Calu3 (cell line): ENCODE measurements around the gene FMC1. TPM values are rescaled to one million over a fixed set of nuclear protein-coding genes. Genes with fewer than 3 reads are reported as not detected.

ENCODE experiments used
- BruUV-seq: library from RNA; stranded (reverse); fragments of 400-500 nt; replicated peaks from 2 replicates; lab custom pipeline; 2021; lab: Mats Ljungman, UMichigan
- CTCF ChIA-PET: fragments of 300-600 bp; sonication (Branson Sonifier 250); formaldehyde crosslinking; loops from one replicate; lab custom pipeline; 2022; ENCODE audit warnings: antibody characterized with exemption; lab: Charles Lee
- DNase-seq: peaks from one replicate; pipeline ENCODE4 v3.0.0; 2022
- H3K27ac Mint-ChIP-seq: one replicate; pipeline ENCODE4 v1.8.0; 2022; ENCODE audit warnings: mixed read lengths; ENCODE audit not compliant: unreplicated experiment
- H3K27me3 Mint-ChIP-seq: one replicate; pipeline ENCODE4 v1.8.0; 2022; ENCODE audit warnings: mixed read lengths; ENCODE audit not compliant: unreplicated experiment
- H3K36me3 Mint-ChIP-seq: one replicate; pipeline ENCODE4 v1.8.0; 2022; ENCODE audit warnings: mild to moderate bottlenecking, moderate library complexity, mixed read lengths; ENCODE audit not compliant: insufficient read depth, unreplicated experiment
- H3K4me1 Mint-ChIP-seq: one replicate; pipeline ENCODE4 v1.8.0; 2022; ENCODE audit warnings: mild to moderate bottlenecking, low read depth, mixed read lengths; ENCODE audit not compliant: unreplicated experiment
- H3K4me3 Mint-ChIP-seq: one replicate; pipeline ENCODE4 v1.8.0; 2022; ENCODE audit warnings: mild to moderate bottlenecking, low read depth, moderate library complexity, mixed read lengths; ENCODE audit not compliant: unreplicated experiment
- H3K9me3 Mint-ChIP-seq: one replicate; pipeline ENCODE4 v1.8.0; 2022; ENCODE audit warnings: low read depth, mixed read lengths; ENCODE audit not compliant: unreplicated experiment
- intact Hi-C: fragments of 100-400 bp; cut with micrococcal nuclease; formaldehyde crosslinking; loops from one replicate; pipeline ENCODE4 v1.10.0; 2022; ENCODE audit not compliant: unreplicated experiment
- total RNA-seq: library from RNA; stranded (reverse); gene quantifications from 2 replicates; pipeline ENCODE4 v1.2.3, GENCODE V29; 2022
- TF ChIP-seq, protein P1 (sequence below): fragments of 200-600 bp; IDR thresholded peaks from one replicate; pipeline ENCODE4 v1.8.0; 2022; ENCODE audit warnings: antibody characterized with exemption; ENCODE audit not compliant: unreplicated experiment

FMC1 gene
- total RNA-seq, 1 experiment from 2014 or later = 2.9 TPM

DNA sequence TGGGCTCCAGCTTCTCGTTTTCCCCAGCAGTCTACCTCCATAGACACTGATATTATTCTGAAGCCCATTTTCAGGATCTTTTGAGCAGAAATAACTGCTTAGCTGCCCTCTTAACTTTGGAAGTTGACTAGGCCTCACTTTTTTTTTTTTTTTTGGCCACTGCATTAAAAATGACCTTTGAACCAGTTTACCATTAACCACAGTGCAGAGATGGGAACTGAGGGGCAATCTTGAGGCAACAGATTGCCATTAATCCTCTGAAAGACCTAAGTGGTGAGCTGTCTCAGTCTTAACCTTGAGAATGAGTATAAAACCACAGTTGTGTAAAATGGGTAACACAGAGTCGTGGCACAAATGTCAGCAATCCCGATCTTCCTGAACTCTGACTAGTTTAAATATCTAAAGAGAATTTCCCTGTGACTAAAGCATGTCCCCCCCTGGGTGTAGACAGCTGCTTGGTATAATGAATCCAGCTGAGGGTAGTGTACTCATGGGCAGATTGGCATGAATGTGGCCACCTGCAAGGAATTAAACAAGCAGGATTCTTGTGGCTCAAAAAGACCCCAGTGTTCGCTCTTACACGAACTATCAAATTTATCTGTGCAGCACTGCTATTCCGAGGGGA is 46.1 kb upstream of the FMC1 start:
- CTCF ChIA-PET = interaction anchor here (0.6 kb wide), 1 partner anchor 17 kb away, joined by 4 read pairs; no protein-coding TSS in a partner anchor
- intact Hi-C loops = no loop called here
- H3K9me3 Mint-ChIP-seq = no peaks in the 10 kb centered on the region
- peaks cover 20% of the 10 kb centered on the region for H3K4me1 Mint-ChIP-seq
- TF ChIP-seq, protein P1, sequence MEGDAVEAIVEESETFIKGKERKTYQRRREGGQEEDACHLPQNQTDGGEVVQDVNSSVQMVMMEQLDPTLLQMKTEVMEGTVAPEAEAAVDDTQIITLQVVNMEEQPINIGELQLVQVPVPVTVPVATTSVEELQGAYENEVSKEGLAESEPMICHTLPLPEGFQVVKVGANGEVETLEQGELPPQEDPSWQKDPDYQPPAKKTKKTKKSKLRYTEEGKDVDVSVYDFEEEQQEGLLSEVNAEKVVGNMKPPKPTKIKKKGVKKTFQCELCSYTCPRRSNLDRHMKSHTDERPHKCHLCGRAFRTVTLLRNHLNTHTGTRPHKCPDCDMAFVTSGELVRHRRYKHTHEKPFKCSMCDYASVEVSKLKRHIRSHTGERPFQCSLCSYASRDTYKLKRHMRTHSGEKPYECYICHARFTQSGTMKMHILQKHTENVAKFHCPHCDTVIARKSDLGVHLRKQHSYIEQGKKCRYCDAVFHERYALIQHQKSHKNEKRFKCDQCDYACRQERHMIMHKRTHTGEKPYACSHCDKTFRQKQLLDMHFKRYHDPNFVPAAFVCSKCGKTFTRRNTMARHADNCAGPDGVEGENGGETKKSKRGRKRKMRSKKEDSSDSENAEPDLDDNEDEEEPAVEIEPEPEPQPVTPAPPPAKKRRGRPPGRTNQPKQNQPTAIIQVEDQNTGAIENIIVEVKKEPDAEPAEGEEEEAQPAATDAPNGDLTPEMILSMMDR = no peak
- no peak overlapping the region for H3K4me3 Mint-ChIP-seq
- no peak overlapping the region for H3K27ac Mint-ChIP-seq
- no peak for DNase-seq
- H3K27me3 Mint-ChIP-seq = no peaks in the 10 kb centered on the region
- H3K36me3 Mint-ChIP-seq = peaks cover 11% of the 10 kb centered on the region
- no TSS peak for BruUV-seq

DNA sequence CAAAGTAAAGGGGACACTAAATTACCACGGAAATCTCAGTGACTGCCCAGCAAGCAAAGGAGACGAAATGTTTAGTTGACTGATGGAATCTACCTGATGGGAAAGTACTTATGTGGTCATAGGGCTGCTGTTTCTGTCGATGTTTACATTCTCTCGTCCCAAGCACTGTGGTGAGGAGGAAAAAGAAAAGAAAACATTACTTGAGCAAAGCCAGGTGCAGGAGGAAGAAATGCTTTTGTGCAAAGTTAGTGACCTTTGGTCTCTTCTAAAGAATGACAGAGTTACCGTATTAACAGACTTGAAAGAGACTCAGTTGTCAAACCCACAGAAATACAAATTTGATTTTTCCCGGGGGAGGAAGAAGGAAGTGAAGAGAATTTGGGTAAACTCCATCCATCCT is 43.3 kb upstream of the FMC1 start:
- CTCF ChIA-PET = no interaction called here
- BruUV-seq = no TSS peak
- Mint-ChIP-seq H3K36me3 (peaks cover 14% of the 10 kb centered on the region), H3K4me1 (peaks cover 20% of the 10 kb centered on the region), H3K4me3 (peak overlapping the region; percentile 15), H3K27me3 (no peaks in the 10 kb centered on the region), H3K9me3 (no peaks in the 10 kb centered on the region), H3K27ac (peak overlapping the region; percentile 57)
- intact Hi-C loops = no loop called here
- TF ChIP-seq, protein P1 = no peak
- peak; percentile 5 for DNase-seq

DNA sequence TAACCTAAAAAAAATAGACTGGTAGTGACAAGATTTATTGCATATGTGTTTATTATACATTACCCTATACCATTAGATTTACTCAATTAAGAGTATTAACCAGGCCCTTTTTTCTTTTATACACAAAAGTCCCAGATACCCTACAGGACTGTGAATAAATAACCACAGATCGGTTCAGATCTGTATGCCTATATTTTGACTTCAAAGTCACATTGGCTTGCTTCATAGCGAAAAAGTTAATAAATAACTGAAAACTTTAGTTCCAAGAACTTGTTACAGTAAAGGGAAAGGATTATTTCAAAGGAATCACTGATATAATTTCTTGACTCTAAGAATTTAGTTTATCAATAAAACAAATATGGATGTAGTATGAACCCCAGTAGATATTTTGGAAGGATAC is 41.8 kb upstream of the FMC1 start:
- H3K4me1 Mint-ChIP-seq = peaks cover 20% of the 10 kb centered on the region
- no peaks in the 10 kb centered on the region for H3K27me3 Mint-ChIP-seq
- H3K4me3 Mint-ChIP-seq = no peak overlapping the region
- CTCF ChIA-PET = no interaction called here
- intact Hi-C loops = no loop called here
- TF ChIP-seq, protein P1 = no peak
- no peak overlapping the region for H3K27ac Mint-ChIP-seq
- peaks cover 13% of the 10 kb centered on the region for H3K36me3 Mint-ChIP-seq
- no peak for DNase-seq
- no peaks in the 10 kb centered on the region for H3K9me3 Mint-ChIP-seq
- no TSS peak for BruUV-seq

DNA sequence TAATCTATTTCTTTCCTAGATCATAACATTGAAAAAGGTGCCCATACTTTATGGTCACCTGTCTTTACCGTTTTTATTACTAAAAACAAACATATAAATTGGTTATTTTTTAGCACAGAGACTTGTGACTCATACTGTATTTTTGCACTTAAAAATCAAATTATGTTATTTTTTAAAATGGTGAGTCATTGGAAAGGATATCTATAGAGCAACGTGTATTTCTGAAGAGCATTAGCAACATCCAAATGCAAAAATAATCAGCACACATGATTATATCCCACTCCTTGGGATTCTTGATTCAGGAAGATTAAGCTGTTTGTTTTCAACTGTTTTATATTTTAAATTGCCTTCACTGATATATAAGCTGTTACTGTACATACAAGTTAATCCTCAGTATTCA is 40.7 kb upstream of the FMC1 start:
- DNase-seq = no peak
- Mint-ChIP-seq H3K36me3 (peaks cover 8% of the 10 kb centered on the region), H3K9me3 (no peaks in the 10 kb centered on the region), H3K27me3 (no peaks in the 10 kb centered on the region), H3K4me1 (peaks cover 14% of the 10 kb centered on the region), H3K27ac (no peak overlapping the region), H3K4me3 (no peak overlapping the region)
- intact Hi-C loops = no loop called here
- CTCF ChIA-PET = no interaction called here
- TF ChIP-seq, protein P1 = no peak
- BruUV-seq = no TSS peak
